Measurements from ENCODE around the gene ZNF121.
"Not testable (repeated sequence)": the region's sequence is repeated elsewhere in the genome, so short reads cannot be mapped to it uniquely, and the experiment has no call there.

ZNF121 gene

DNA sequence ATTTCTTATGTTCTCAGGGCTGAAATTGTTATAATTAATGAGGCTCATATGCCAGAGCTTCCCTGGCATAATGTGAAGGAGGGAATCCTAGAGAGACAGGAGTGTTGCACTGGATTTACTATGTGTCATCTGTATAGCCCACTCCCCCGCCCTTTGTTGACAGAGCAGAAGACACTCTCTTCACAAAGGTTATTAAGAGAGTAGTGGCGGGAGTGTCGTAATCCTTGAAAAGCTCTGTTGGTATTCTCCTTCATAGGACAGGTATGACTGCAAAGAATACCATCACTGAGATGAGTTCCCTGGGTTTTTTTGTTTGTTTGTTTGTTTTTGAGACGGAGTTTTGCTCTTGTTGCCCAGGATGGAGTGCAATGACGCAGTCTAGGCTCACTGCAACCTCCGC, 14.0 kb downstream of the ZNF121 start:
- no peak for TF ChIP-seq JUND (IDR thresholded peaks at IDR 0.05; ENCODE audit: low read depth)
- in situ Hi-C loops (cut with HindIII; ENCODE audit: low pct_unique_long_range_greater_than_20kb, low sequenced_read_pairs) = no loop called here

DNA sequence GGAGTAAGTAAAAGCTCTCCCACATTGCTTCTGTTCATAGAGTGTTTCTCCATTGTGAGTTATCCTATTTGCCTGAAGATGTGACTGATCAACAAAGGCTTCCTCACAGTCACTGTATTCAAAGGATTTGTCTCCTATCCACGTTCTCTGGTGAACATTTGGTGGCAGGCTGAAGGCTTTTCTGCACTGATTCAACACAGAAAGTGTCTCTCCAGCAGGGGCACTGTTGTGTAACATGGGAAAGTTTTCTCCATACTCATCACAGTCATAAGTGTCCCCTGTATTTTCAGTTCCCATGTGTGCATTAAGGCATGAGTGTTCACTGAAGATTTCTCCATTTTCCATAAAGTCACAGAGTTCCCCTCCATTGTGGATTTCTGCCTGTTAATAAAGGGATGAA, 17.6 kb downstream of the ZNF121 start:
- no peak for TF ChIP-seq JUND (IDR thresholded peaks at IDR 0.05; ENCODE audit: low read depth)
- DNase-seq (ENCODE audit: low read depth in 1 of 2, low spot score in 1 of 2) = no peak
- in situ Hi-C loops (cut with HindIII; ENCODE audit: low pct_unique_long_range_greater_than_20kb, low sequenced_read_pairs) = no loop called here

More for the DNA sequence above, 14.0 kb downstream of the ZNF121 start:
- no peak for DNase-seq (ENCODE audit: low read depth in 1 of 2, low spot score in 1 of 2)

DNA sequence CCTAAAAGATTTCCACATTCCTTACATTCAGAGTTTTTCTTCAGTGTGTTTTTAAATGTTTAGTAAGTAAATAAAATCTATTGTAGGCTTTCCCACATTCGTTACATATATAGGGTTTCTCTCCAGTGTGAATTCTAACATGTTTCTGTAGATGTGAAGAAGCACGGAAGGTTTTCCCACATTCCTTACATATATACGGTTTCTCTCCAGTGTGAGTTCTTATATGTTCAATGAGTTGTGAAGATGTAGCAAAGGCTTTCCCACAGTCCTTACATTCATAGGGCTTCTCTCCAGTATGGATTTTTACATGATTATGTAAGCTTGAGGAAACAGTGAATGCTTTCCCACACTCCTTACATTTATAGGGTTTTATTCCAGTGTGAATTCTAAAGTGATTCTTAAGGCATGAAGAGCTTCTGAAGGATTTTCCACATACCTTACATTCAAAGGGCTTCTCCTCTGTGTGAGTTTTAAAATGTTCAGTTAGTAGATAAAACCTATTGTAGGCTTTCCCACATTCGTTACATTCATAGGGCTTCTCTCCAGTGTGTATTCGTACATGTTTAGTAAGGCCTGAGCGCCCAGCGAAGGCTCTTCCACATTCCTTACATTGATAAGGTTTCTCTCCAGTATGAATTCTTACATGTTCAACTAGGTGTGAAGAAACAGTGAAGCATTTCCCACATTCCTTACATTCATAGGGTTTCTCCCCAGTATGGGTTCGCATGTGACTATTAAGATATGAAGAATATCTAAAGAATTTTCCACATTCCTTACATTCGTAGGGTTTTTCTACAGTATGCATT, 18.2 kb downstream of the ZNF121 start:
- TF ChIP-seq JUND (IDR thresholded peaks at IDR 0.05; ENCODE audit: low read depth) = no peak
- in situ Hi-C loops (cut with HindIII; ENCODE audit: low pct_unique_long_range_greater_than_20kb, low sequenced_read_pairs) = no loop called here
- peak in 1 of 2 experiments; percentile 12 for DNase-seq (ENCODE audit: low read depth in 1 of 2, low spot score in 1 of 2)

DNA sequence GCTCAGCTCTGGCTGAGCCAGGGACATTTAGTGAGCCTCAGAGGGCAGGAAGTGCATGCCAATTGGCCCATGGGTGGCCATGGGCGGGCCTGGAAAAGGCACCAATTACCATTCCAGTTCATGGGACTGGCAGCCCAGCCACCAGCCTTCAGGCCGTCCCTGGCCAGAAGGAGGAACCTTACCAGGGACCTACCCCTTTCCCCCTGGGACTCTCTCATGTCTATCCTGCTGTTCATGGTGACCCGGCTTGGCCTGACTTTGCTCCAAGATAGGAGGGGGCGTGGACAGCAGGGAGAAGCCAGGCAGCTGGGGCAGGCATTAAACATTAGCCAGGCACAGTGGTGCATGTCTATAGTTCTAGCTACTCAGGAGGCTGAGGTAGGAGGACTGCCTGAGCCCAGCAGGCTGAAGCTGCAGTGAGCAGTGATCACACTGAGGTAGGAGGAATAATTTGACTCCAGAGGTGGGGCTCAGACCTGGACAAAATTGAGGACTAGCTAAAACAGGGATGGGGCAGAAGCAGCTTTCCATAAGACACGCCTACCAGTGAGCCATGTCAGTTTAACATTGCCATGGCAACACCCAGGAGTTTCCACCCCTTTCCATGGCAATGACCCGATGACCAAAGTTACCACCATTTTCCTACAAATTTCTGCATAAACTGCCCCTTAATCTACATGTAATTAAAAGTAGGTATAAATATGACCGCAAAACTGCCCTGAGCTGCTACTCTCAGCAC, 31.6 kb downstream of the ZNF121 start:
- DNase-seq (ENCODE audit: low read depth in 1 of 2, low spot score in 1 of 2) = no peak
- in situ Hi-C loops (cut with HindIII; ENCODE audit: low pct_unique_long_range_greater_than_20kb, low sequenced_read_pairs) = no loop called here
- TF ChIP-seq JUND (IDR thresholded peaks at IDR 0.05; ENCODE audit: low read depth) = no peak

DNA sequence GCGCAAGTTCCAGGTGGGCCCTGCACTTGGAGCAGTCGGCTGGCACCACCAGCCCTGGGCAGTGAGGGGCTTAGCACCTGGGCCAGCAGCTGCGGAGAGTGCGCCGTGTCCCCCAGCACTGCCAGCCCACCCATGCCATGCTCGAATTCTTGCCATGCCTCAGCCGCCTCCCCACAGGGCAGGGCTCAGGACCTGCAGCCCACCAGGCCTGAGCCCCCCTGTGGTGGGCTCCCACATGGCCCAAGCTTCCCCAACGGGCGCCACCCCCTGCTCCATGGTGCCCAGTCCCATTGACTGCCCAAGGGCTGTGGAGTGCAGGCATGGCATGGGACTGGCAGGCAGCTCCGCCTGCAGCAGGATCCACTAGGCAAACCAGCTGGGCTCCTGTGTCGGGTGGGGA, 36.4 kb downstream of the ZNF121 start:
- DNase-seq (ENCODE audit: low read depth in 1 of 2, low spot score in 1 of 2) = no peak
- no peak for TF ChIP-seq JUND (IDR thresholded peaks at IDR 0.05; ENCODE audit: low read depth)
- in situ Hi-C loops (cut with HindIII; ENCODE audit: low pct_unique_long_range_greater_than_20kb, low sequenced_read_pairs) = no loop called here

DNA sequence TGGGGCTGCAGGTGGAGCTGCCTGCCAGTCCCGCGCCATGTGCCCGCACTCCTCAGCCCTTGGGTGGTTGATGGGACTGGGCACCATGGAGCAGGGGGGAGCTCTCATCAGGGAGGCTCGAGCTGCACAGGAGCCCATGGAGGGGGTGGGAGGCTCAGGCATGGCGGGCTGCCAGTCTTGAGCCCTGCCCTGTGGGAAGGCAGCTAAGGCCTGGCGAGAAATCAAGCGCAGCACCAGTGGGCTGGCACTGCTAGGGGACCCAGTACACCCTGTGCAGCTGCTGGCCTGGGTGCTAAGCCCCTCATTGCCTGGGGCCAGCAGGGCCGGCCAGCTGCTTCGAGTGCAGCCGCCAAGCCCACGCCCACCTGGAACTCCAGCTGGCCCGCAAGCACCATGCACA, 43.0 kb downstream of the ZNF121 start:
- DNase-seq (ENCODE audit: low read depth in 1 of 2, low spot score in 1 of 2); in situ Hi-C loops (cut with HindIII; ENCODE audit: low pct_unique_long_range_greater_than_20kb, low sequenced_read_pairs): not testable (repeated sequence)

DNA sequence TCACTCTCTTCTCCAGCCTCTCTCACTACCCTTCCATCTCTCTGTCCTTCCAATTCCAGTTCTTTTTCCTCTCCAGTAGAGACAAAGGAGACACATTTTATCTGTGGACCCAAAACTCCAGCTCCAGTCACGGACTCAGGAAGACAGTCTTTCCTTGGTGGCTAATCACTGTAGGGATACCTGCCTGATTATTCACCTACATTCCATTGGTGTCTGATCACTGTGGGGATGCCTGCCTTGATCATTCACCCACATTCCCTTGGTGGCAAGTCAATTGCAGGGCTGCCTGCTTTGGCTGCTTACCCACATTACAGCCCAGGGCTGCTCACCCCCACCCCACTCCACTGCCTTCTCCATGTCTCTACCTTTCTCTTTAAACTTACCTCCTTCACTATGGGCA, 44.4 kb downstream of the ZNF121 start:
- in situ Hi-C loops (cut with HindIII; ENCODE audit: low pct_unique_long_range_greater_than_20kb, low sequenced_read_pairs) = not testable (repeated sequence)

DNA sequence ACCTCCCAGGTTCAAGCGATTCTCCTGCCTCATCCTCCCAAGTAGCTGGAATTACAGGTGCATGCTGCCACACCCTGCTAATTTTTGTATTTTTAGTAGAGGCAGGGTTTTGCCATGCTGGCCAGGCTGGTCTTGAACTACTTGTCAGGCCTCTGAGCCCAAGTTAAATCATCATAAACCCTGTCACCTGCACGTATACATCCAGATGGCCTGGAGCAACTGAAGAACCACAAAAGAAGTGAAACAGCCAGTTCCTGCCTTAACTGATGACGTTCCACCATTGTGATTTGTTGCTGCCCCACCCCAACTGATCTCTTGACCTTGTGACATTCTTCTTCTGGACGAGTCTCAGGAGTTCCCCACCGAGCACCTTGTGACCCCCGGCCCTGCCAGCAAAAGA, 45.1 kb downstream of the ZNF121 start:
- in situ Hi-C loops (cut with HindIII; ENCODE audit: low pct_unique_long_range_greater_than_20kb, low sequenced_read_pairs); DNase-seq (ENCODE audit: low read depth in 1 of 2, low spot score in 1 of 2): not testable (repeated sequence)

More for the DNA sequence above, 44.4 kb downstream of the ZNF121 start:
- not testable (repeated sequence) for DNase-seq (ENCODE audit: low read depth in 1 of 2, low spot score in 1 of 2)

DNA sequence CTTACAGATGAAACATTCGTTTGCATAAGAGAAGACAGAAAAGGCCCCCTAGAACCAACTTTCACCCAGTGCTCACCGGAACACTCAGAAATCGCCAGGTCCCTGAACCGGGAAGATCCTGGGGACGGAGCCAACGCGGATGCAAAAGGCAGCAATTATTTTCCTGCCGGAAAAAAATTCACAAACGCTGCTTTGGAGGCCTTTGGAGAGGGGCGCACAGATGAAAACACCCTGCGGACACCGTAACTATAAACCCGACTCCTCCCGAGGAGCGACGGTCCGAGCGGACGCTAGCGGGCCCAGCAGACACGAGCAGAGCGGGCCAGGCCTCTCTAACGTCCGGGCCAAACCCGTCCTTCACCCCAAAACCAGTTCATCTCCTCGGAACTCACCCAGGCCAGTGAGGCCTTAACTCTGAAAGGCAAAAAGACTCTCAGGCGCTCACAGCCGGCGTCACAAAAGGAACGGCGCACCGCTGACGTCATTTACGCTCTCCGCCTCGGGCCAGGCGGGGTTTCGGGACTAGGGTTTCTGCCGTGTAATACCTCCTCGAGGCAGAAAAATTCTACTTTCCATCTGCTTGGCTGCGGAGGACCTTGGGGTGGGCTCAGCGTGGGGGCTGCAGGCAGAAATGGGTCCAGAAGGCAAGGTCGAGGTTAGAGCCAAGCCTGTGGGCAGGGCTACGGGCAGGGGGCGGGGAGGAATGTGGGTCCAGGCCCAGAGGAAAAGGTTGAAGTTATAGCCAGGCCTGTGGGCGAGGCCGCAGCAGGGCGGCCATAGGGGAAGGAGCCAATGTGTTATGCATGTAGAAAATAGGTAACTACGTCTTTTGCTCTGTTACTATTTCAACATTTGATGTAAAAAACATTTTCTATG, 45.9 kb downstream of the ZNF121 start, which contains the start of gene ZNF426:
ZNF426 (minus strand) TSS at position 463 of the 876 bp plus-strand sequence. CDS start 2,413 bp downstream, outside the sequence.
- TF ChIP-seq JUND (IDR thresholded peaks at IDR 0.05; ENCODE audit: low read depth) = no peak
- in situ Hi-C loops (cut with HindIII; ENCODE audit: low pct_unique_long_range_greater_than_20kb, low sequenced_read_pairs) = no loop called here
- peak; percentile 57 to 92 for DNase-seq (ENCODE audit: low read depth in 1 of 2, low spot score in 1 of 2)

DNA sequence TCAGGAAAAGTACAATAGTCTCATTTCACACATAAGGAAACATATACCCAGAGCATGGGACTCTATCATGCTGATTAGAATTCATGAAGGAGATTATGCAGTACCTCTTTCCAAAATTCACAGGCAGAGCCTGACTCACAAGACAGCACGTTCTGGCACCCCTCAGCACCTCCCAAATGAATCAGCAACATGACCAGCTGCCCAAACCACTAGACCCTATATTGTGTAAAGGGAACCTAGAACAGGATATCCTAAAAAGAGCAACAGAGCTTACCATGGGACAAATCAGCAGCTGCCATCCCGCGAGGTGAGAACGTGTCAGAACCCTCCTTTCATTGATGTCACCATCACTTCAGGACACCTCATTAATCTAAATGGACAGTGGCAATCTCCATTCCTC, 48.4 kb downstream of the ZNF121 start:
- no peak for DNase-seq (ENCODE audit: low read depth in 1 of 2, low spot score in 1 of 2)
- in situ Hi-C loops (cut with HindIII; ENCODE audit: low pct_unique_long_range_greater_than_20kb, low sequenced_read_pairs) = no loop called here
- TF ChIP-seq JUND (IDR thresholded peaks at IDR 0.05; ENCODE audit: low read depth) = no peak

DNA sequence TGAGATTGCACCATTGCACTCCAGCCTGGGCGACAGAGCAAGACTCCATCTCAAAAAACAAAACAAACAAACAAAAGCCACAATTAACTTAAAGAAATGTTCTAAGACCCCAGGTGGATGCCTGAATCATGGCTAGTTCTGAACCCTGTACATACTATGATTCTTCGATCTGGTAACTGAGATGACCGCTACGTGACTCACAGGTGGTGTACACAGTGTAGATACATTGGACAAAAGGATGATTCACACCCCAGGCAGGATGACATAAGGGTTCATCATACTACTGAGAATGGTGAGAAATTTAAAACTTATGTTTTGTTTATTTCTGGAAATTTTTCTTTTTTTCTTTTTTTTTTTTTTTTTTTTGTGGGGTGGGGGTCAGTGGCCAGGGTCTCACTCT, 52.4 kb downstream of the ZNF121 start:
- DNase-seq (ENCODE audit: low read depth in 1 of 2, low spot score in 1 of 2) = no peak
- no peak for TF ChIP-seq JUND (IDR thresholded peaks at IDR 0.05; ENCODE audit: low read depth)
- in situ Hi-C loops (cut with HindIII; ENCODE audit: low pct_unique_long_range_greater_than_20kb, low sequenced_read_pairs) = no loop called here

DNA sequence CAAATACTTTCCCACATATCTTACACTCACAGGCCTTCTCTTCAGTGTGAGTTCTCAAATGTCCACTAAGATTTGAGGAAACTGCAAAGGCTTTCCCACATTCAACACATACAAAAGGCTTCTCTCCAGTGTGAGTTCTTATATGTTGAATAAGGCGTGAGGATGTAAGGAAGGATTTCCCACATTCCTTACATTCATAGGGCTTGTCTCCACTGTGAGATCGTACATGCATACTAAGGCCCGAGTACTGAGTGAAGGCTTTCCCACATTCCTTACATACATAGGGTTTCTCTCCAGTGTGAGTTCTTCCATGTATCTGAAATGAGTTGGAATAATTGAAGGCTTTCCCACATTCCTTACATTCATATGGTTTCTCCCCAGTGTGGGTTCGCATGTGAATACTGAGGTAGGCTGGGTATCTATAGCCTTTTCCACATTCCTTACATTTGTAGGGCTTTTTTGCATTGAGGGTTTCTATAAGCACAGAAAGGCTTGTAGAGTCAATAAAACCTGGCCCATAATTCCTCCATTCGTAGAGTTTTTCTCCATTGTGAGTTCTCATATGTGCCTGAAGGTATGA, 55.5 kb downstream of the ZNF121 start:
- peak in 1 of 2 experiments; percentile 14 for DNase-seq (ENCODE audit: low read depth in 1 of 2, low spot score in 1 of 2)
- TF ChIP-seq JUND (IDR thresholded peaks at IDR 0.05; ENCODE audit: low read depth) = no peak
- in situ Hi-C loops (cut with HindIII; ENCODE audit: low pct_unique_long_range_greater_than_20kb, low sequenced_read_pairs) = no loop called here
